Activated CD8-positive, alpha-beta memory T cell treated with anti-CD3 and anti-CD28 coated beads for 1 hour (primary cell): ENCODE results near the gene DEFB121.
"Not testable (repeated sequence)": the region's sequence is repeated elsewhere in the genome, so short reads cannot be mapped to it uniquely, and the experiment has no call there.

Experiments used
- DNase-seq, 2 donors: peaks; one replicate each; pipeline ENCODE4 v3.0.0-alpha.2; 2020; ENCODE audit warnings: low read depth in 1 of 2; ENCODE audit errors: extremely low read depth in 1 of 2

The DEFB121 gene

GRCh38 chr20:31364272-31364671, 41.7 kb downstream of the DEFB121 start:
- DNase-seq, result not testable (repeated sequence)

GRCh38 chr20:31363295-31363694, 42.7 kb downstream of the DEFB121 start:
- no peak for DNase-seq

GRCh38 chr20:31355981-31356380, 50.0 kb downstream of the DEFB121 start:
- DNase-seq, result no peak
